SJCRH30 (cell line): ENCODE results near the gene RAD51C. TPM values are rescaled to one million over a fixed set of nuclear protein-coding genes. Genes with fewer than 3 reads are reported as not detected.
"Not testable (repeated sequence)": the region's sequence is repeated elsewhere in the genome, so short reads cannot be mapped to it uniquely, and the experiment has no call there.

Experiments used
- DNase-seq, 2 experiments: peaks; one replicate each; pipeline ENCODE4 v3.0.0-alpha.2; 2015 to 2020
- H3K27ac ChIP-seq: fragments of 250-450 bp; sonication (Bioruptor Pico); 2 replicates; pipeline ENCODE4 v1.5.1; 2020; ENCODE audit warnings: mild to moderate bottlenecking, moderate library complexity
- H3K27me3 ChIP-seq: fragments of 250-450 bp; sonication (Bioruptor Pico); 2 replicates; pipeline ENCODE4 v1.5.1; 2020; ENCODE audit warnings: mild to moderate bottlenecking, moderate library complexity
- H3K36me3 ChIP-seq: fragments of 250-450 bp; sonication (Bioruptor Pico); 2 replicates; pipeline ENCODE4 v1.5.1; 2020; ENCODE audit warnings: mild to moderate bottlenecking, moderate library complexity
- H3K4me1 ChIP-seq: fragments of 250-450 bp; sonication (Bioruptor Pico); 2 replicates; pipeline ENCODE4 v1.5.1; 2020; ENCODE audit warnings: mild to moderate bottlenecking, moderate library complexity
- H3K4me3 ChIP-seq: fragments of 250-450 bp; sonication (Bioruptor Pico); 2 replicates; pipeline ENCODE4 v1.5.1; 2020; ENCODE audit warnings: mild to moderate bottlenecking, moderate library complexity
- H3K9me3 ChIP-seq: fragments of 250-450 bp; sonication (Bioruptor Pico); replicated peaks from 2 replicates; pipeline ENCODE4 v1.5.1; 2020; ENCODE audit warnings: mild to moderate bottlenecking, moderate library complexity
- total RNA-seq: library from RNA; depleted of rRNA; stranded (reverse); fragments of >200 nt; shearing (Covaris generic); gene quantifications from 2 replicates; pipeline ENCODE4 v1.2.3, GENCODE V29; 2014

Gene RAD51C
- total RNA-seq, 1 experiment from 2014 or later = 91.2 TPM

- DNase-seq = no peak
- no peaks in the 10 kb centered on the region for H3K27me3 ChIP-seq
- no peaks in the 10 kb centered on the region for H3K36me3 ChIP-seq
- H3K4me3 ChIP-seq = no peak overlapping the region
- no peaks in the 10 kb centered on the region for H3K4me1 ChIP-seq
- no peak overlapping the region for H3K27ac ChIP-seq
- no peaks in the 10 kb centered on the region for H3K9me3 ChIP-seq
Observed at GRCh38 chr17:58747674-58748073, 55.3 kb downstream of the RAD51C start.

- not testable (repeated sequence) for DNase-seq, H3K4me3 ChIP-seq, H3K27me3 ChIP-seq, H3K36me3 ChIP-seq, H3K4me1 ChIP-seq, H3K27ac ChIP-seq, H3K9me3 ChIP-seq
Observed at GRCh38 chr17:58749627-58750026, 57.2 kb downstream of the RAD51C start.

- no peaks in the 10 kb centered on the region for H3K27me3 ChIP-seq
- no peaks in the 10 kb centered on the region for H3K9me3 ChIP-seq
- H3K4me3 ChIP-seq = no peak overlapping the region
- H3K36me3 ChIP-seq = no peaks in the 10 kb centered on the region
- no peak overlapping the region for H3K27ac ChIP-seq
- DNase-seq = no peak
- peaks cover 5% of the 10 kb centered on the region; the same call in 1 of the 2 replicates for H3K4me1 ChIP-seq
Observed at GRCh38 chr17:58753026-58753425, 60.6 kb downstream of the RAD51C start.

GRCh38 chr17:58755269-58755576 lies 62.8 kb downstream of the RAD51C start:
- no peaks in the 10 kb centered on the region for H3K36me3 ChIP-seq
- H3K27me3 ChIP-seq = no peaks in the 10 kb centered on the region
- no peaks in the 10 kb centered on the region for H3K9me3 ChIP-seq
- DNase-seq = no peak
- H3K4me3 ChIP-seq = peak overlapping the region; percentile 69
- H3K4me1 ChIP-seq = peaks cover 12% of the 10 kb centered on the region
- no peak overlapping the region for H3K27ac ChIP-seq

GRCh38 chr17:58755577-58756245 lies 63.3 kb downstream of the RAD51C start, which contains the start of gene PPM1E:
PPM1E (plus strand) TSS chr17:58755854.
- H3K4me3 ChIP-seq = peak within 1 kb of the TSS; percentile 69
- no peaks in the 10 kb centered on the region for H3K27me3 ChIP-seq
- peaks cover 12% of the 10 kb centered on the region for H3K4me1 ChIP-seq
- DNase-seq = peak; percentile 78 to 82
- no peaks in the 10 kb centered on the region for H3K9me3 ChIP-seq
- no peak within 1 kb of the TSS for H3K27ac ChIP-seq
- H3K36me3 ChIP-seq = no peaks in the 10 kb centered on the region

- Histone ChIP-seq H3K4me3 (peak overlapping the region; percentile 69), H3K36me3 (no peaks in the 10 kb centered on the region), H3K27ac (no peak overlapping the region), H3K27me3 (no peaks in the 10 kb centered on the region), H3K4me1 (peaks cover 12% of the 10 kb centered on the region), H3K9me3 (no peaks in the 10 kb centered on the region)
- DNase-seq = peak; percentile 22 to 49
Observed at GRCh38 chr17:58756246-58757161, 64.1 kb downstream of the RAD51C start.

GRCh38 chr17:58757162-58757613 lies 64.8 kb downstream of the RAD51C start:
- H3K4me1 ChIP-seq = peaks cover 12% of the 10 kb centered on the region
- peak overlapping the region; percentile 69 for H3K4me3 ChIP-seq
- no peak overlapping the region for H3K27ac ChIP-seq
- H3K27me3 ChIP-seq = no peaks in the 10 kb centered on the region
- no peaks in the 10 kb centered on the region for H3K9me3 ChIP-seq
- H3K36me3 ChIP-seq = no peaks in the 10 kb centered on the region
- no peak for DNase-seq

- peaks cover 7% of the 10 kb centered on the region for H3K4me1 ChIP-seq
- no peak for DNase-seq
- no peak overlapping the region for H3K4me3 ChIP-seq
- no peaks in the 10 kb centered on the region for H3K9me3 ChIP-seq
- no peaks in the 10 kb centered on the region for H3K36me3 ChIP-seq
- H3K27me3 ChIP-seq = no peaks in the 10 kb centered on the region
- no peak overlapping the region for H3K27ac ChIP-seq
Observed at GRCh38 chr17:58758890-58759289, 66.5 kb downstream of the RAD51C start.

GRCh38 chr17:58759522-58759921 lies 67.1 kb downstream of the RAD51C start:
- no peak for DNase-seq
- no peaks in the 10 kb centered on the region for H3K9me3 ChIP-seq
- no peaks in the 10 kb centered on the region for H3K36me3 ChIP-seq
- peaks cover 7% of the 10 kb centered on the region for H3K4me1 ChIP-seq
- H3K27ac ChIP-seq = no peak overlapping the region
- no peaks in the 10 kb centered on the region for H3K27me3 ChIP-seq
- H3K4me3 ChIP-seq = no peak overlapping the region

GRCh38 chr17:58760248-58760647 lies 67.8 kb downstream of the RAD51C start:
- Histone ChIP-seq H3K9me3 (no peaks in the 10 kb centered on the region), H3K27me3 (no peaks in the 10 kb centered on the region), H3K4me3 (no peak overlapping the region), H3K4me1 (peaks cover 7% of the 10 kb centered on the region), H3K27ac (no peak overlapping the region), H3K36me3 (no peaks in the 10 kb centered on the region)
- DNase-seq = no peak

GRCh38 chr17:58763263-58763662 lies 70.9 kb downstream of the RAD51C start:
- Histone ChIP-seq H3K27ac (no peak overlapping the region), H3K9me3 (no peaks in the 10 kb centered on the region), H3K27me3 (no peaks in the 10 kb centered on the region), H3K36me3 (no peaks in the 10 kb centered on the region), H3K4me3 (no peak overlapping the region), H3K4me1 (peaks cover 7% of the 10 kb centered on the region)
- no peak for DNase-seq

- H3K9me3 ChIP-seq = no peaks in the 10 kb centered on the region
- no peaks in the 10 kb centered on the region for H3K4me1 ChIP-seq
- no peak overlapping the region for H3K27ac ChIP-seq
- no peak overlapping the region for H3K4me3 ChIP-seq
- DNase-seq = no peak
- no peaks in the 10 kb centered on the region for H3K27me3 ChIP-seq
- H3K36me3 ChIP-seq = no peaks in the 10 kb centered on the region
Observed at GRCh38 chr17:58764373-58764772, 72.0 kb downstream of the RAD51C start.

- not testable (repeated sequence) for DNase-seq, H3K9me3 ChIP-seq, H3K4me3 ChIP-seq, H3K36me3 ChIP-seq, H3K4me1 ChIP-seq, H3K27me3 ChIP-seq, H3K27ac ChIP-seq
Observed at GRCh38 chr17:58778482-58778881, 86.1 kb downstream of the RAD51C start.

- Histone ChIP-seq H3K4me3 (no peak overlapping the region), H3K27me3 (no peaks in the 10 kb centered on the region), H3K27ac (no peak overlapping the region), H3K36me3 (no peaks in the 10 kb centered on the region), H3K9me3 (no peaks in the 10 kb centered on the region), H3K4me1 (no peaks in the 10 kb centered on the region)
- no peak for DNase-seq
Observed at GRCh38 chr17:58779446-58779845, 87.0 kb downstream of the RAD51C start.

- Histone ChIP-seq H3K27me3 (no peaks in the 10 kb centered on the region), H3K4me3 (no peak overlapping the region), H3K4me1 (peaks cover 9% of the 10 kb centered on the region), H3K9me3 (no peaks in the 10 kb centered on the region), H3K27ac (no peak overlapping the region), H3K36me3 (no peaks in the 10 kb centered on the region)
- DNase-seq = peak in 1 of 2 experiments; percentile 30
Observed at GRCh38 chr17:58783380-58783779, 91.0 kb downstream of the RAD51C start.
